PFSK-1 (cell line): Measurements from ENCODE around the gene NIM1K.

Experiments
- POLR2AphosphoS5 ChIP-seq: IDR thresholded peaks from 2 replicates; pipeline ENCODE4 v1.6.1; 2012; ENCODE audit warnings: low read depth, mild to moderate bottlenecking, control low read depth, low read length, moderate library complexity
- TF ChIP-seq, protein P1 (sequence below), 2 experiments: IDR thresholded peaks; 2 replicates each; pipeline versions ENCODE4 v1.6.1 to v1.8.0; 2011 to 2012; ENCODE audit warnings: low read depth in 2 of 2, low read length in 2 of 2, control low read depth in 1 of 2, inconsistent platforms in 1 of 2, mild to moderate bottlenecking in 1 of 2, moderate library complexity in 1 of 2; ENCODE audit not compliant: insufficient read depth in 1 of 2

- no peak for TF ChIP-seq POLR2AphosphoS5
- TF ChIP-seq, protein P1, sequence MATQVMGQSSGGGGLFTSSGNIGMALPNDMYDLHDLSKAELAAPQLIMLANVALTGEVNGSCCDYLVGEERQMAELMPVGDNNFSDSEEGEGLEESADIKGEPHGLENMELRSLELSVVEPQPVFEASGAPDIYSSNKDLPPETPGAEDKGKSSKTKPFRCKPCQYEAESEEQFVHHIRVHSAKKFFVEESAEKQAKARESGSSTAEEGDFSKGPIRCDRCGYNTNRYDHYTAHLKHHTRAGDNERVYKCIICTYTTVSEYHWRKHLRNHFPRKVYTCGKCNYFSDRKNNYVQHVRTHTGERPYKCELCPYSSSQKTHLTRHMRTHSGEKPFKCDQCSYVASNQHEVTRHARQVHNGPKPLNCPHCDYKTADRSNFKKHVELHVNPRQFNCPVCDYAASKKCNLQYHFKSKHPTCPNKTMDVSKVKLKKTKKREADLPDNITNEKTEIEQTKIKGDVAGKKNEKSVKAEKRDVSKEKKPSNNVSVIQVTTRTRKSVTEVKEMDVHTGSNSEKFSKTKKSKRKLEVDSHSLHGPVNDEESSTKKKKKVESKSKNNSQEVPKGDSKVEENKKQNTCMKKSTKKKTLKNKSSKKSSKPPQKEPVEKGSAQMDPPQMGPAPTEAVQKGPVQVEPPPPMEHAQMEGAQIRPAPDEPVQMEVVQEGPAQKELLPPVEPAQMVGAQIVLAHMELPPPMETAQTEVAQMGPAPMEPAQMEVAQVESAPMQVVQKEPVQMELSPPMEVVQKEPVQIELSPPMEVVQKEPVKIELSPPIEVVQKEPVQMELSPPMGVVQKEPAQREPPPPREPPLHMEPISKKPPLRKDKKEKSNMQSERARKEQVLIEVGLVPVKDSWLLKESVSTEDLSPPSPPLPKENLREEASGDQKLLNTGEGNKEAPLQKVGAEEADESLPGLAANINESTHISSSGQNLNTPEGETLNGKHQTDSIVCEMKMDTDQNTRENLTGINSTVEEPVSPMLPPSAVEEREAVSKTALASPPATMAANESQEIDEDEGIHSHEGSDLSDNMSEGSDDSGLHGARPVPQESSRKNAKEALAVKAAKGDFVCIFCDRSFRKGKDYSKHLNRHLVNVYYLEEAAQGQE (IDR thresholded peaks at IDR 0.05; ENCODE audit: insufficient read depth in 1 of 2, low read depth in 2 of 2, low read length in 2 of 2): no peak
These were observed 95.5 kb downstream of the NIM1K start for GRCh38 chr5:43287493-43287892.
